MCF 10A (cell line): ENCODE results near the gene ODAD3. TPM values are rescaled to one million over a fixed set of nuclear protein-coding genes. Genes with fewer than 3 reads are reported as not detected.
A peak's percentile ranks its signal among the peaks of the same experiment; 100 is the strongest.

Experiments
- BruUV-seq: library from RNA; stranded (reverse); fragments of 400-500 nt; replicated peaks from 2 replicates; lab custom pipeline; 2021; lab: Mats Ljungman, UMichigan
- CTCF ChIA-PET: fragments of 300-600 bp; sonication (Branson Sonifier 250); formaldehyde crosslinking; extraction: SDS; loops from one replicate; lab custom pipeline; 2021; ENCODE audit warnings: antibody characterized with exemption, inconsistent platforms; lab: Yijun Ruan, JAX
- POLR2A ChIA-PET: fragments of 300-600, 350-650 bp; sonication (Branson Sonifier 250); formaldehyde crosslinking; extraction: SDS; loops from one replicate; lab custom pipeline; 2020; ENCODE audit warnings: antibody characterized with exemption, inconsistent platforms; lab: Yijun Ruan, JAX
- DNase-seq: peaks from one replicate; pipeline ENCODE4 v3.0.0-alpha.2; 2018; ENCODE audit not compliant: unreplicated experiment
- H3K27ac Mint-ChIP-seq: one replicate; pipeline ENCODE4 v1.8.0; 2022; ENCODE audit warnings: mild to moderate bottlenecking, low read depth, mixed read lengths; ENCODE audit not compliant: unreplicated experiment
- H3K27me3 Mint-ChIP-seq: one replicate; pipeline ENCODE4 v1.8.0; 2022; ENCODE audit warnings: mixed read lengths; ENCODE audit not compliant: insufficient read depth, unreplicated experiment
- H3K36me3 Mint-ChIP-seq: one replicate; pipeline ENCODE4 v1.8.0; 2022; ENCODE audit warnings: mild to moderate bottlenecking, moderate library complexity, mixed read lengths; ENCODE audit not compliant: insufficient read depth, unreplicated experiment
- H3K4me1 Mint-ChIP-seq: one replicate; pipeline ENCODE4 v1.8.0; 2022; ENCODE audit warnings: mixed read lengths; ENCODE audit not compliant: insufficient read depth, unreplicated experiment
- H3K4me3 Mint-ChIP-seq: one replicate; pipeline ENCODE4 v1.8.0; 2022; ENCODE audit warnings: mild to moderate bottlenecking, moderate library complexity, mixed read lengths; ENCODE audit not compliant: unreplicated experiment
- H3K9me3 Mint-ChIP-seq: one replicate; pipeline ENCODE4 v1.8.0; 2022; ENCODE audit warnings: mixed read lengths; ENCODE audit not compliant: unreplicated experiment
- CTCF ChIP-seq: fragments of 200-600 bp; IDR thresholded peaks from one replicate; pipeline ENCODE4 v1.8.0; 2022; ENCODE audit warnings: antibody characterized with exemption, mild to moderate bottlenecking; ENCODE audit not compliant: unreplicated experiment
- intact Hi-C: fragments of 100-400 bp; cut with micrococcal nuclease; formaldehyde crosslinking; loops from 2 replicates; pipeline ENCODE4 v1.14.1; 2022
- total RNA-seq: library from RNA; stranded (reverse); gene quantifications from 2 replicates; pipeline ENCODE4 v1.2.3, GENCODE V29; 2022

ODAD3 gene
- total RNA-seq, 1 experiment from 2014 or later, result 0.30 TPM

GRCh38 chr19:11447347-11448262 lies 12.7 kb upstream of the ODAD3 start:
- CTCF ChIA-PET, result interaction anchor here (0.6 kb wide), 1 partner anchor 11 kb away, joined by 5 read pairs; no protein-coding TSS in a partner anchor
- POLR2A ChIA-PET, result interaction anchor here (0.7 kb wide), 1 partner anchor 304 kb away, joined by 3 read pairs; no protein-coding TSS in a partner anchor
- TF ChIP-seq CTCF, result no peak
- BruUV-seq, result no TSS peak
- DNase-seq, result no peak
- H3K36me3 Mint-ChIP-seq, result peaks cover 21% of the 10 kb centered on the region
- H3K9me3 Mint-ChIP-seq, result no peaks in the 10 kb centered on the region
- H3K27me3 Mint-ChIP-seq, result no peaks in the 10 kb centered on the region
- intact Hi-C loops, result loop anchor here (10.0 kb wide), 1 partner anchor 313 kb away; no protein-coding TSS in a partner anchor
- no peaks in the 10 kb centered on the region for H3K4me1 Mint-ChIP-seq
- no peak overlapping the region for H3K27ac Mint-ChIP-seq
- H3K4me3 Mint-ChIP-seq, result no peak overlapping the region

GRCh38 chr19:11446652-11447301 lies 11.9 kb upstream of the ODAD3 start:
- H3K27ac Mint-ChIP-seq, result peak overlapping the region; percentile 8
- CTCF ChIA-PET, result interaction anchor here (0.9 to 1.2 kb wide), 4 partner anchors 123 to 321 kb away, joined by 3 to 4 read pairs (median 4); partner anchors contain the start of gene TSPAN16
- H3K36me3 Mint-ChIP-seq, result peaks cover 29% of the 10 kb centered on the region

GRCh38 chr19:11446271-11446651 lies 11.3 kb upstream of the ODAD3 start:
- peak overlapping the region; percentile 8 for H3K27ac Mint-ChIP-seq
- CTCF ChIA-PET, result interaction anchor here (0.6 to 1.2 kb wide), 6 partner anchors 123 to 320 kb away, joined by 3 to 4 read pairs (median 4); partner anchors contain the start of gene TSPAN16
- no peaks in the 10 kb centered on the region for H3K27me3 Mint-ChIP-seq
- POLR2A ChIA-PET, result no interaction called here
- no TSS peak for BruUV-seq
- H3K36me3 Mint-ChIP-seq, result peaks cover 34% of the 10 kb centered on the region
- H3K4me1 Mint-ChIP-seq, result peaks cover under 1% of the 10 kb centered on the region
- no peak for DNase-seq
- H3K4me3 Mint-ChIP-seq, result no peak overlapping the region
- no peak for TF ChIP-seq CTCF
- H3K9me3 Mint-ChIP-seq, result no peaks in the 10 kb centered on the region
- intact Hi-C loops, result loop anchor here (1.0 to 10.0 kb wide), 2 partner anchors 153 to 311 kb away; no protein-coding TSS in a partner anchor

More at GRCh38 chr19:11446652-11447301, 11.9 kb upstream of the ODAD3 start:
- BruUV-seq, result no TSS peak
- no peaks in the 10 kb centered on the region for H3K9me3 Mint-ChIP-seq
- no peaks in the 10 kb centered on the region for H3K4me1 Mint-ChIP-seq
- H3K4me3 Mint-ChIP-seq, result no peak overlapping the region
- POLR2A ChIA-PET, result no interaction called here
- peak; percentile 80 for TF ChIP-seq CTCF
- intact Hi-C loops, result loop anchor here (1.0 to 10.0 kb wide), 2 partner anchors 153 to 312 kb away; no protein-coding TSS in a partner anchor
- peak; percentile 47 for DNase-seq
- no peaks in the 10 kb centered on the region for H3K27me3 Mint-ChIP-seq
